ENCODE data around the gene MPST.

MPST gene

DNA sequence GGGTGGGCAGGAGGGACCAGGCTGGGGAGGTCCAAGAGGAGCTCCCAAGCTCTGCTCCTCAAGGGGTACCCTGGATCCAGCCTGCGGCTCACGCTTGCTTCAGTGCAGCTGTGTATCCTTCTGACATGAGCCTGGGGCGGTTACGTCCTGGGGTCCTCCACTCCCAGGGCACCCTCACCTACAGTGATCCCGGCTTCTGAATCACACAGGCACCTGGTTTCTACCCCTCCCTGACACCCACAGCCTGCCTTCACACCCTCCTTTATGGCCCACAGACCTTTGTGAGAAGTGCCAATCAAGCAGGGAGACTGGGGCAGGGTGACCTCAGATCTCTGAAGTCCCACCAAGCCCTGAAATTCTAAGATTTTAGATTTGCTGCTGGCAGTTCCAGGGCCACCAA is 1.5 kb downstream of the MPST start:
- H3K4me3 ChIP-seq (ENCODE audit: low read depth, low read length): peak overlapping the region; percentile 1
- TF ChIP-seq, protein P1, sequence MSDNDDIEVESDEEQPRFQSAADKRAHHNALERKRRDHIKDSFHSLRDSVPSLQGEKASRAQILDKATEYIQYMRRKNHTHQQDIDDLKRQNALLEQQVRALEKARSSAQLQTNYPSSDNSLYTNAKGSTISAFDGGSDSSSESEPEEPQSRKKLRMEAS (IDR thresholded peaks at IDR 0.05; ENCODE audit: low read depth, low read length): no peak
- TF ChIP-seq, protein P2, sequence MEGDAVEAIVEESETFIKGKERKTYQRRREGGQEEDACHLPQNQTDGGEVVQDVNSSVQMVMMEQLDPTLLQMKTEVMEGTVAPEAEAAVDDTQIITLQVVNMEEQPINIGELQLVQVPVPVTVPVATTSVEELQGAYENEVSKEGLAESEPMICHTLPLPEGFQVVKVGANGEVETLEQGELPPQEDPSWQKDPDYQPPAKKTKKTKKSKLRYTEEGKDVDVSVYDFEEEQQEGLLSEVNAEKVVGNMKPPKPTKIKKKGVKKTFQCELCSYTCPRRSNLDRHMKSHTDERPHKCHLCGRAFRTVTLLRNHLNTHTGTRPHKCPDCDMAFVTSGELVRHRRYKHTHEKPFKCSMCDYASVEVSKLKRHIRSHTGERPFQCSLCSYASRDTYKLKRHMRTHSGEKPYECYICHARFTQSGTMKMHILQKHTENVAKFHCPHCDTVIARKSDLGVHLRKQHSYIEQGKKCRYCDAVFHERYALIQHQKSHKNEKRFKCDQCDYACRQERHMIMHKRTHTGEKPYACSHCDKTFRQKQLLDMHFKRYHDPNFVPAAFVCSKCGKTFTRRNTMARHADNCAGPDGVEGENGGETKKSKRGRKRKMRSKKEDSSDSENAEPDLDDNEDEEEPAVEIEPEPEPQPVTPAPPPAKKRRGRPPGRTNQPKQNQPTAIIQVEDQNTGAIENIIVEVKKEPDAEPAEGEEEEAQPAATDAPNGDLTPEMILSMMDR (IDR thresholded peaks at IDR 0.05; ENCODE audit: low read depth, low read length): no peak
- TF ChIP-seq POLR2A (IDR thresholded peaks at IDR 0.05; ENCODE audit: extremely low read depth, insufficient read length) (no peak), MYC (IDR thresholded peaks at IDR 0.05; ENCODE audit: low read depth, low read length) (no peak)
- DNase-seq (ENCODE audit: low read depth): no peak

DNA sequence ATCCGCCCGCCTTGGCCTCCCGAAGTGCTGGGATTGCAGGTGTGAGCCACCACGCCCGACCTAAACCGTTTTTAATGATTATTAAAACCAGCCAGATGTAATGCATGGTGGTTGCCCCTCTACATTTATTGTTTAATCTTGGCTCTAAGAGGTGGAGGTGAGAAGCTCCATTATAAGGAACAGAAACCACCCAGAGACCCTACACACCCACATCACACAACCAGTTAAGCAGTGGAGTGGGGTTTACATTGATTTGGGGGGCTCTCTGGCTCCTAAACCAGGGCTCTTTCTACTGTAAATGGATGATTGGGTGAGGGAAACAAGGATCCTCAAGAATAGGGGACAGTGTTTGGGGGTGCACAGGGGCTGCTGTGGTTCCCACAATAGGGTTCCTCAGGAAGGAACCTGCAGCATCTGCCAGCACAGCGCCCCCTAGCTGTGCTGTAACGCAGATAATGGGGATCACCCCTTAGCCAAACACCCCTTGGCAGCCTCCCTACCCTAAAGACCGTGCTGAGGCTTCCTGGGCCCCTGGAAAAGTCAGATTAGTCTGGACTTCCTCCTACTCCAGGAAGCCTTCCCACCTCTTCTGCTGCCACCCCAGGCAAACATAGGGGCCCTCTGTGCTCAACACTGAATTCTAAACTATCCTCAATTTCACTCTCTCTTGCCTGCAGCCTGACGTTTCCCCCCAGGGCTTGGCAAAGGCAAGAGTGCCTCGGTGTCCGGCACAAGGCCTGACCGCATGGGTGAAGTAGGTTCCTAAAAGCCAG is 2.4 kb downstream of the MPST start:
- DNase-seq (ENCODE audit: low read depth): peak; percentile 74

DNA sequence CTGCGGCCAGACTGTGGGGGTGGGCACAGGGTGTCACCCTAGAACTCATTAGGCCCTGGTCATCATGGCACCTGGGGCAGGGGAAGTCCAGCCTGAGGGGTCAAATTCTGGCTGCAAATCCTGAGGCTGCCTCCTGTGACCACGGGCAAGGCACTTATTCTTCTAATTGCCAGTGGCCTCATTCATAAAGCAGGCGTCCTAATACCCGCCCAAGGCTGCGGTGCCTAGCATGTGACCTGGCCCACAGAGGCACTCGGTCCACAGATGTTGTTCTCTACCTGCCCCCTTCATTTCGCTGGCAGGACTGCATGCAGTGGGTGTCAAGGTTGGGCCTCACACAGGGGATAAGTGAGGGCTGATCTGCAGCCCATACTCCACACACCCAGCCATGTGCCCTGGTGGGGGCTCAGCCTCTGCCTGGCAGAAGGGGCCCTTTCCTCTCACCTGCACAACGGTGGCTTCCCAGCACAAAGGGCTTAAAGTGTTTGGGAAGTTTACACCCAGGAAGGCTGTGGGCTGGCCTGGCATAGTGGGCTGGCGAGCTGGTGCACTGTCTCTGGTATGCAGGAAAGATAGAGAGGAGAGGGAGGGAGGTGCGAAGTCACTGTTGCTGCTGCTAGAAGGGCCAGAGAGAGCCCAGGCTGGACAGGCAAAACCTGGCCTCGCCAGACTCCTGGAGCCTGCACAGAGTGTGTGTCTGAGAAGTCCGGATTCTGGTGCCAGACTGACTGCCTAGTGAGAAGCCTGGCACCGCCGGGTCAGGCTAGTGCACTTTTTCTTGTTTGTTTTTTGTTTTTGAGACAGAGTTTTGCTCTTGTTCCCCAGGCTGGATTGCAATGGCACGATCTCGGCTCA is 3.2 kb downstream of the MPST start:
- TF ChIP-seq POLR2A (IDR thresholded peaks at IDR 0.05; ENCODE audit: extremely low read depth, insufficient read length) (no peak), MYC (IDR thresholded peaks at IDR 0.05; ENCODE audit: low read depth, low read length) (no peak)
- TF ChIP-seq, protein P2 (IDR thresholded peaks at IDR 0.05; ENCODE audit: low read depth, low read length): no peak
- TF ChIP-seq, protein P1 (IDR thresholded peaks at IDR 0.05; ENCODE audit: low read depth, low read length): no peak
- H3K4me3 ChIP-seq (ENCODE audit: low read depth, low read length): no peak overlapping the region
- no peak for DNase-seq (ENCODE audit: low read depth)

More for the DNA sequence above, 2.4 kb downstream of the MPST start:
- no peak overlapping the region for H3K4me3 ChIP-seq (ENCODE audit: low read depth, low read length)
- no peak for TF ChIP-seq MYC (IDR thresholded peaks at IDR 0.05; ENCODE audit: low read depth, low read length)
- TF ChIP-seq, protein P2 (IDR thresholded peaks at IDR 0.05; ENCODE audit: low read depth, low read length): peak; percentile 86

DNA sequence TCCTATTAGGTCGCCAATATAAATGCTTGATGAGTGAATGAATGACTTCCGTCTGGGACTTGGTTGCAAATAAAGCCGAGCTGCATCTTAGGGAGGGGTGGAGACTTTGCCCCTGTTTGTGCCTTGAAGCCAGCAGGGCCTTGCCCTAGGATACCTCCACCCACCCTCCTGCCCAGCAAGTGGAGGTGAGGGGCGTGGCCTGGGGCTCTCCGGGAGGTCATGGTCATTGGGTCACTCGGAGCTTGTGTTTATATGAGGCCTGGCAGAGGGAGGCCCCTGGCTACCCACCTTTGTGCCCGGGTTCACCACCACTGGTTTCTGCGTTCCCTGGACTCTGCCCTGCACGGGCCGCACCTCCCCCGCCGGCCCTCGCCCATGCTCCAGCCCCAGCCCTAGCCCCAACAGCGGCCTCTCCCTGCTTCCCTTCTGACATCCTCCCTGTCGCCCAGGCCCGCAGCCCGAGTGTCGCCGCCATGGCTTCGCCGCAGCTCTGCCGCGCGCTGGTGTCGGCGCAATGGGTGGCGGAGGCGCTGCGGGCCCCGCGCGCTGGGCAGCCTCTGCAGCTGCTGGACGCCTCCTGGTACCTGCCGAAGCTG is 4.3 kb downstream of the MPST start:
- H3K4me3 ChIP-seq (ENCODE audit: low read depth, low read length): no peak overlapping the region
- no peak for DNase-seq (ENCODE audit: low read depth)
- no peak for TF ChIP-seq MYC (IDR thresholded peaks at IDR 0.05; ENCODE audit: low read depth, low read length)
- TF ChIP-seq, protein P1 (IDR thresholded peaks at IDR 0.05; ENCODE audit: low read depth, low read length): no peak
- TF ChIP-seq, protein P2 (IDR thresholded peaks at IDR 0.05; ENCODE audit: low read depth, low read length): no peak
- no peak for TF ChIP-seq POLR2A (IDR thresholded peaks at IDR 0.05; ENCODE audit: extremely low read depth, insufficient read length)

DNA sequence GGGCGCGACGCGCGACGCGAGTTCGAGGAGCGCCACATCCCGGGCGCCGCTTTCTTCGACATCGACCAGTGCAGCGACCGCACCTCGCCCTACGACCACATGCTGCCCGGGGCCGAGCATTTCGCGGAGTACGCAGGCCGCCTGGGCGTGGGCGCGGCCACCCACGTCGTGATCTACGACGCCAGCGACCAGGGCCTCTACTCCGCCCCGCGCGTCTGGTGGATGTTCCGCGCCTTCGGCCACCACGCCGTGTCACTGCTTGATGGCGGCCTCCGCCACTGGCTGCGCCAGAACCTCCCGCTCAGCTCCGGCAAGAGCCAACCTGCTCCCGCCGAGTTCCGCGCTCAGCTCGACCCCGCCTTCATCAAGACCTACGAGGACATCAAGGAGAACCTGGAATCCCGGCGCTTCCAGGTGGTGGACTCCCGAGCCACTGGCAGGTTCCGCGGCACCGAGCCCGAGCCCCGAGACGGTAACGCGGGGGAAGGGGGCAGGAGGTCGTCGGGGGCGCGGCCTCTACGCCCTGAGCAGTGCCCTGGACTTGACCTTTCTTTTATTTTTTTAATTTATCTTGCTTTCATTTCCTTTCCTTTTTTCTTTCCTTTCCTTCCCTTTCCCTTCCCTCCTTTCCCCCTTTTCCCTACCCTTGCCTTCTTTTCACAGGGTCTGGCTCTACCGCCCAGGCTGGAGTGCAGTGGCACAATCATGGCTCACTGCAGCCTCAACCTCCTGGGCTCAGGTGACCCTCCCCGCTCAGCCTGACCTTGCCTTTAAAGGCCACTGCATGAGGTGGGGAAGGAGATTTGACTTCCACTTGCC is 5.0 kb downstream of the MPST start:
- DNase-seq (ENCODE audit: low read depth): no peak
- TF ChIP-seq, protein P1 (IDR thresholded peaks at IDR 0.05; ENCODE audit: low read depth, low read length): no peak
- TF ChIP-seq MYC (IDR thresholded peaks at IDR 0.05; ENCODE audit: low read depth, low read length) (no peak), POLR2A (IDR thresholded peaks at IDR 0.05; ENCODE audit: extremely low read depth, insufficient read length) (no peak)
- TF ChIP-seq, protein P2 (IDR thresholded peaks at IDR 0.05; ENCODE audit: low read depth, low read length): no peak
- H3K4me3 ChIP-seq (ENCODE audit: low read depth, low read length): no peak overlapping the region

Measured in NB4 (cell line).